ENCODE data around the gene ZGRF1.
A peak's percentile ranks its signal among the peaks of the same experiment; 100 is the strongest.
"Not testable (repeated sequence)": the region's sequence is repeated elsewhere in the genome, so short reads cannot be mapped to it uniquely, and the experiment has no call there.

Gene ZGRF1

GRCh38 chr4:112637552-112637866 lies 800 bp upstream of the ZGRF1 start:
- Histone ChIP-seq H3K4me3 (ENCODE audit: low read length) (peak overlapping the region; percentile 98), H3K4me1 (ENCODE audit: insufficient read depth, low read length) (peaks cover 19% of the 10 kb centered on the region; the same call in 1 of the 2 replicates), H3K27ac (ENCODE audit: low read length) (peak overlapping the region; percentile 84), H3K9me3 (ENCODE audit: insufficient read depth, low read depth, low read length) (no peaks in the 10 kb centered on the region), H3K36me3 (ENCODE audit: insufficient read depth, low read depth, low read length) (peaks cover 29% of the 10 kb centered on the region), H3K27me3 (ENCODE audit: insufficient read depth, low read length) (no peaks in the 10 kb centered on the region), H3K9ac (ENCODE audit: low read depth, low read length) (peak overlapping the region; percentile 93; the same call in 1 of the 2 replicates)

GRCh38 chr4:112633477-112634235 lies 3.1 kb downstream of the ZGRF1 start:
- Histone ChIP-seq H3K9ac (ENCODE audit: low read depth, low read length) (no peak overlapping the region), H3K27ac (ENCODE audit: low read length) (no peak overlapping the region), H3K36me3 (ENCODE audit: insufficient read depth, low read depth, low read length) (peaks cover 44% of the 10 kb centered on the region), H3K27me3 (ENCODE audit: insufficient read depth, low read length) (no peaks in the 10 kb centered on the region), H3K9me3 (ENCODE audit: insufficient read depth, low read depth, low read length) (no peaks in the 10 kb centered on the region), H3K4me1 (ENCODE audit: insufficient read depth, low read length) (peaks cover 11% of the 10 kb centered on the region; the same call in 1 of the 2 replicates), H3K4me3 (ENCODE audit: low read length) (no peak overlapping the region)

GRCh38 chr4:112626228-112626627 lies 10.5 kb downstream of the ZGRF1 start:
- no peak overlapping the region for H3K4me3 ChIP-seq (ENCODE audit: low read length)
- H3K27me3 ChIP-seq (ENCODE audit: insufficient read depth, low read length), result no peaks in the 10 kb centered on the region
- H3K36me3 ChIP-seq (ENCODE audit: insufficient read depth, low read depth, low read length), result peaks cover 82% of the 10 kb centered on the region
- H3K9me3 ChIP-seq (ENCODE audit: insufficient read depth, low read depth, low read length), result 0 out of 2 replicates have a peak, but pooled peaks cover 3% of the 10 kb centered on the region
- H3K9ac ChIP-seq (ENCODE audit: low read depth, low read length), result no peak overlapping the region
- H3K4me1 ChIP-seq (ENCODE audit: insufficient read depth, low read length), result no peaks in the 10 kb centered on the region
- no peak overlapping the region for H3K27ac ChIP-seq (ENCODE audit: low read length)

GRCh38 chr4:112616984-112617383 lies 19.7 kb downstream of the ZGRF1 start:
- no peak overlapping the region for H3K4me3 ChIP-seq (ENCODE audit: low read length)
- no peaks in the 10 kb centered on the region for H3K27me3 ChIP-seq (ENCODE audit: insufficient read depth, low read length)
- no peak overlapping the region for H3K9ac ChIP-seq (ENCODE audit: low read depth, low read length)
- H3K36me3 ChIP-seq (ENCODE audit: insufficient read depth, low read depth, low read length), result peaks cover 47% of the 10 kb centered on the region
- no peak overlapping the region for H3K27ac ChIP-seq (ENCODE audit: low read length)
- no peaks in the 10 kb centered on the region for H3K9me3 ChIP-seq (ENCODE audit: insufficient read depth, low read depth, low read length)
- no peaks in the 10 kb centered on the region for H3K4me1 ChIP-seq (ENCODE audit: insufficient read depth, low read length)

- H3K9ac ChIP-seq (ENCODE audit: low read depth, low read length); H3K9me3 ChIP-seq (ENCODE audit: insufficient read depth, low read depth, low read length); H3K27ac ChIP-seq (ENCODE audit: low read length); H3K4me3 ChIP-seq (ENCODE audit: low read length); H3K4me1 ChIP-seq (ENCODE audit: insufficient read depth, low read length); H3K27me3 ChIP-seq (ENCODE audit: insufficient read depth, low read length): not testable (repeated sequence)
- H3K36me3 ChIP-seq (ENCODE audit: insufficient read depth, low read depth, low read length), result peaks cover 43% of the 10 kb centered on the region
These were observed 23.9 kb downstream of the ZGRF1 start for GRCh38 chr4:112612814-112613213.

- no peak overlapping the region for H3K9ac ChIP-seq (ENCODE audit: low read depth, low read length)
- no peaks in the 10 kb centered on the region for H3K27me3 ChIP-seq (ENCODE audit: insufficient read depth, low read length)
- no peaks in the 10 kb centered on the region for H3K4me1 ChIP-seq (ENCODE audit: insufficient read depth, low read length)
- no peaks in the 10 kb centered on the region for H3K9me3 ChIP-seq (ENCODE audit: insufficient read depth, low read depth, low read length)
- peaks cover 71% of the 10 kb centered on the region for H3K36me3 ChIP-seq (ENCODE audit: insufficient read depth, low read depth, low read length)
- H3K27ac ChIP-seq (ENCODE audit: low read length), result no peak overlapping the region
- no peak overlapping the region for H3K4me3 ChIP-seq (ENCODE audit: low read length)
These were observed 32.1 kb downstream of the ZGRF1 start for GRCh38 chr4:112604589-112604988.

- peaks cover 6% of the 10 kb centered on the region; the same call in 1 of the 2 replicates for H3K4me1 ChIP-seq (ENCODE audit: insufficient read depth, low read length)
- no peak overlapping the region for H3K9ac ChIP-seq (ENCODE audit: low read depth, low read length)
- no peak overlapping the region for H3K4me3 ChIP-seq (ENCODE audit: low read length)
- no peaks in the 10 kb centered on the region for H3K27me3 ChIP-seq (ENCODE audit: insufficient read depth, low read length)
- H3K27ac ChIP-seq (ENCODE audit: low read length), result no peak overlapping the region
- H3K36me3 ChIP-seq (ENCODE audit: insufficient read depth, low read depth, low read length), result peaks cover 16% of the 10 kb centered on the region
- H3K9me3 ChIP-seq (ENCODE audit: insufficient read depth, low read depth, low read length), result no peaks in the 10 kb centered on the region
These were observed 41.7 kb downstream of the ZGRF1 start for GRCh38 chr4:112594993-112595392.

GRCh38 chr4:112593438-112594133 lies 43.1 kb downstream of the ZGRF1 start:
- peaks cover 15% of the 10 kb centered on the region for H3K36me3 ChIP-seq (ENCODE audit: insufficient read depth, low read depth, low read length)

GRCh38 chr4:112592717-112593116 lies 44.0 kb downstream of the ZGRF1 start:
- no peak overlapping the region for H3K9ac ChIP-seq (ENCODE audit: low read depth, low read length)
- peaks cover 16% of the 10 kb centered on the region for H3K36me3 ChIP-seq (ENCODE audit: insufficient read depth, low read depth, low read length)
- no peaks in the 10 kb centered on the region for H3K27me3 ChIP-seq (ENCODE audit: insufficient read depth, low read length)
- H3K27ac ChIP-seq (ENCODE audit: low read length), result no peak overlapping the region
- H3K4me3 ChIP-seq (ENCODE audit: low read length), result no peak overlapping the region
- no peaks in the 10 kb centered on the region for H3K9me3 ChIP-seq (ENCODE audit: insufficient read depth, low read depth, low read length)
- H3K4me1 ChIP-seq (ENCODE audit: insufficient read depth, low read length), result peaks cover 6% of the 10 kb centered on the region; the same call in 1 of the 2 replicates

More at GRCh38 chr4:112593438-112594133, 43.1 kb downstream of the ZGRF1 start:
- Histone ChIP-seq H3K27me3 (ENCODE audit: insufficient read depth, low read length) (no peaks in the 10 kb centered on the region), H3K9ac (ENCODE audit: low read depth, low read length) (no peak overlapping the region), H3K27ac (ENCODE audit: low read length) (no peak overlapping the region), H3K4me3 (ENCODE audit: low read length) (no peak overlapping the region), H3K9me3 (ENCODE audit: insufficient read depth, low read depth, low read length) (no peaks in the 10 kb centered on the region), H3K4me1 (ENCODE audit: insufficient read depth, low read length) (peaks cover 6% of the 10 kb centered on the region; the same call in 1 of the 2 replicates)

GRCh38 chr4:112591593-112591992 lies 45.1 kb downstream of the ZGRF1 start:
- Histone ChIP-seq H3K27me3 (ENCODE audit: insufficient read depth, low read length) (no peaks in the 10 kb centered on the region), H3K9ac (ENCODE audit: low read depth, low read length) (no peak overlapping the region), H3K4me3 (ENCODE audit: low read length) (no peak overlapping the region), H3K36me3 (ENCODE audit: insufficient read depth, low read depth, low read length) (peaks cover 24% of the 10 kb centered on the region), H3K4me1 (ENCODE audit: insufficient read depth, low read length) (peaks cover 6% of the 10 kb centered on the region; the same call in 1 of the 2 replicates), H3K9me3 (ENCODE audit: insufficient read depth, low read depth, low read length) (no peaks in the 10 kb centered on the region), H3K27ac (ENCODE audit: low read length) (no peak overlapping the region)

- H3K36me3 ChIP-seq (ENCODE audit: insufficient read depth, low read depth, low read length), result peaks cover 31% of the 10 kb centered on the region
- no peak overlapping the region for H3K9ac ChIP-seq (ENCODE audit: low read depth, low read length)
- no peaks in the 10 kb centered on the region for H3K27me3 ChIP-seq (ENCODE audit: insufficient read depth, low read length)
- H3K4me3 ChIP-seq (ENCODE audit: low read length), result no peak overlapping the region
- no peaks in the 10 kb centered on the region for H3K4me1 ChIP-seq (ENCODE audit: insufficient read depth, low read length)
- no peaks in the 10 kb centered on the region for H3K9me3 ChIP-seq (ENCODE audit: insufficient read depth, low read depth, low read length)
- no peak overlapping the region for H3K27ac ChIP-seq (ENCODE audit: low read length)
These were observed 47.5 kb downstream of the ZGRF1 start for GRCh38 chr4:112589206-112589605.

Data from iPS-20b (cell line).